ENCODE results near the gene BTBD16. TPM values are rescaled to one million over a fixed set of nuclear protein-coding genes. Genes with fewer than 3 reads are reported as not detected.

Gene BTBD16
- total and polyA plus RNA-seq, 2 of the 13 experiments (the other 11 are each of a cell fraction or from before 2014, with no cell fraction given): 5.0 to 11.9 TPM

- peak; percentile 90 for TF ChIP-seq ZNF574 (CRISPR knock-in tag; IDR thresholded peaks at IDR 0.05)
- TF ChIP-seq GFI1 (CRISPR knock-in tag; IDR thresholded peaks at IDR 0.05; ENCODE audit: borderline replicate concordance): peak; percentile 81; the same call in 1 of the 2 replicates
- no peak for TF ChIP-seq HOXA7 (CRISPR knock-in tag; IDR thresholded peaks at IDR 0.05)
- TF ChIP-seq SIN3A (IDR thresholded peaks at IDR 0.05; ENCODE audit: borderline replicate concordance, low read depth, low read length): no peak; the same call in 1 of the 2 replicates
- TF ChIP-seq TOPORS (CRISPR knock-in tag; IDR thresholded peaks at IDR 0.05): peak; percentile 56; the same call in 1 of the 2 replicates
Measured at GRCh38 chr10:122374237-122374858, 103.3 kb downstream of the BTBD16 start, which contains the start of gene PLEKHA1 (continued).

- ChIA-PET CTCF (ENCODE audit: low intra/inter-chr PET ratio, low total read pairs) (no interaction called here), POLR2A (interaction anchor here (1.0 to 4.0 kb wide), 15 partner anchors 12 to 107 kb away, joined by 3 to 53 read pairs (median 9); no protein-coding TSS in a partner anchor)
- intact Hi-C loops (cut with micrococcal nuclease; ENCODE audit: unreplicated experiment): loop anchor here (1.0 to 2.0 kb wide), 3 partner anchors 22 to 76 kb away; no protein-coding TSS in a partner anchor
- H3K79me2 ChIP-seq (ENCODE audit: insufficient read depth, low read length): peaks cover 52% of the 10 kb centered on the region
- peaks cover 0 to 3% of the 10 kb centered on the region in 2 experiments; a peak in 1 of 5 replicates for H3K27me3 ChIP-seq (ENCODE audit: control insufficient read depth in 1 of 2, insufficient read depth in 2 of 2, low read length in 2 of 2)
- peak overlapping the region; percentile 86 to 89 (median 87) for H3K4me3 ChIP-seq (replicated peaks in 1 of 3; ENCODE audit: insufficient read depth in 1 of 3, low read depth in 2 of 3, low read length in 3 of 3)
- in situ Hi-C loops (cut with HindIII; ENCODE audit: extremely low pct_ligation_motif_present, low pct_unique_long_range_greater_than_20kb): no loop called here
- peak; percentile 21 for DNase-seq (ENCODE audit: low spot score)
- ATAC-seq: peak; percentile 57
- no peaks in the 10 kb centered on the region for H3K9me3 ChIP-seq (ENCODE audit: low read length)
- H3K4me1 ChIP-seq (ENCODE audit: insufficient read depth, low read length): peaks cover 68% of the 10 kb centered on the region
- H4K20me1 ChIP-seq (ENCODE audit: insufficient read depth, low read length): 0 out of 2 replicates have a peak, but pooled peaks cover 5% of the 10 kb centered on the region
- BruUV-seq (replicated peaks): no TSS peak
- FAIRE-seq: no peak
- 0% methylated on average over 7 of the region's 89 CpGs for WGBS (ENCODE audit: low lambda C conversion rate)
- no peak overlapping the region for H2AFZ ChIP-seq (ENCODE audit: low read length)
- peak overlapping the region; percentile 77 for H3K4me2 ChIP-seq (ENCODE audit: low read depth, low read length)
- peak overlapping the region; percentile 82 for H3K27ac ChIP-seq (ENCODE audit: extremely low read length, insufficient read depth, low read length)
- H3K36me3 ChIP-seq (replicated peaks in 1 of 2; ENCODE audit: control insufficient read depth in 1 of 2, insufficient read depth in 2 of 2, low read length in 2 of 2): peaks cover 0 to 8% of the 10 kb centered on the region in 2 experiments; a peak in 1 of 5 replicates
- peak overlapping the region; percentile 89 for H3K9ac ChIP-seq (ENCODE audit: insufficient read depth, low read depth, low read length)
- peak; percentile 6; the same call in 1 of the 2 replicates for TF ChIP-seq SAP130 (CRISPR knock-in tag; IDR thresholded peaks at IDR 0.05; ENCODE audit: low read depth)
- TF ChIP-seq SALL2 (CRISPR knock-in tag; IDR thresholded peaks at IDR 0.05): no peak
- TF ChIP-seq ZBTB46 (CRISPR knock-in tag; IDR thresholded peaks at IDR 0.05; ENCODE audit: borderline replicate concordance): no peak
- TF ChIP-seq ZBTB7B (CRISPR knock-in tag; IDR thresholded peaks at IDR 0.05): no peak
- 0 out of 2 replicates have a peak, but pooled peaks have one; percentile 17 for TF ChIP-seq THAP7 (CRISPR knock-in tag; IDR thresholded peaks at IDR 0.05)
- TF ChIP-seq E2F1 (CRISPR knock-in tag; IDR thresholded peaks at IDR 0.05): no peak
- TF ChIP-seq PTBP1 (IDR thresholded peaks at IDR 0.05; ENCODE audit: low read depth, low read length, poor library complexity, severe bottlenecking): no peak
- no peak; the same call in 1 of the 2 replicates for TF ChIP-seq KDM4B (CRISPR knock-in tag; IDR thresholded peaks at IDR 0.05)
Measured at GRCh38 chr10:122374859-122375678, 104.0 kb downstream of the BTBD16 start.

All from HepG2 (cell line).